CD4-positive, alpha-beta T cell treated with Interleukin-4 for 4 hours (primary cell): Measurements from ENCODE around the gene NUB1.

Experiments used
- DNase-seq: peaks from one replicate; pipeline ENCODE4 v3.0.0-alpha.2; 2020

The NUB1 gene

DNA sequence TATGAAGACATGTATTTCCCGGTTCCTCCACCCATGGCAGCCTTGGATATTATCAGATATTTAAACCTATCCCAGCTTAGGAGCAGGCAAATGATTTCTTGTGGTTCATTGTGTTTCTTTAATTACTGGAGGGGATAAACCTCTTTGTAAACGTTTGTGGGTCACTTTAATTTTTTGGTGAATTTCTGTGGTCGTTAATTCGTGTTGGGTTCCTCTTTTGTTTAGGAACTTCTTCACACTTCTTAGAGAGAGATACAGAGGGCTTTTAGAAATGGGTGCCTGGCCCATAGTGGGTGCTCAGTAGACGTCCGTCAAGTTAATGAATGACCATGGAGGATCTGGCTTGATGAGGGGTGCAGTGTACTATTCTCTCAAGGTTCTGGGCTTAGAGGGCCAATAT is 27.2 kb upstream of the NUB1 start:
- no peak for DNase-seq

DNA sequence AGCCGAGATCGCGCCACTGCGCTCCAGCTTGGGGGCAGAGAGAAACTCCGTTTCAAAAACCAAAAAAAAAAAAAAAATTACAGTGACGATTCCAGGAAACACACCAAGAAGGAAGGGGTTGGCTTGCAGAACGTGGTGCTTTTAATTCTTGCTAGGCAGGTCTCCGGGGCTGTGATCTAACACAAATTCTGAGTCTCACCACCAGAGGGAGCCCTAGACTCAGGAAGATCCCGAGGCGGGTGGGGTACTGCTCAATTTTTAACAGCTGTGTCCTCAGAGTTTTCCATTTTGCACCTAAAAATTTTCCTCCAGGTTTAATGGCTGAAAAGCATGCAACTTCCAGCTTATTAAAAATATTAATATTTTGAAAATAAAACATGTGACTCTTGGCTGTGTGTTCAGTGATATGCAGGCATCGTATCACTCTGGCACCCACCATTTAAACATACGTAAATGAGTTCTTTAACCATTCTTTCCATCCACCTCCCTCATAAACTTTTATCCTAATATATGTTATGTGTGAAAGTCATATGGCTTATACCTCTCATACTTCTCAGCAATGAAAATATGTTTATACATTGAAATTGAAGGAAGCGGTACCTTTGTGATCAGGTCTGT is 26.5 kb upstream of the NUB1 start:
- peak; percentile 81 for DNase-seq

DNA sequence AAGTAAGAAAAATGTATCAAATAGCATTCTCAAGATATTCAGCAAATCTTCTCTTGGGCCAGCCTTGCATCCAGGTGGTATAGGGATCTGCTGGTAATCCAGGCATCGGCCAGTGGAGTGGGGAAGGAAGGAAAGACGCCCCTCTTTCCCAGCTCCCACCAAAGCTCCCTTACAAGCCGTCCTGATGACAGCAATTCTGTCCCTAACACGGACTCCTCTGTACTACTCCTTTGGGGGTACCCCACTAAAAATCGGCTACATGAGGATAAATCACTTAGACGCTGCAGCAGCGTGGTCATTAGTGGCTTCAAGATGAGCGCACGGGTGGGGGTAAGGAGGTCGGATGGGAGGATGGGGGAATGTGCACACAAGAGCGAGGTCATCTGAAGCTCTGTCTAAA is 24.7 kb upstream of the NUB1 start:
- DNase-seq, result no peak

DNA sequence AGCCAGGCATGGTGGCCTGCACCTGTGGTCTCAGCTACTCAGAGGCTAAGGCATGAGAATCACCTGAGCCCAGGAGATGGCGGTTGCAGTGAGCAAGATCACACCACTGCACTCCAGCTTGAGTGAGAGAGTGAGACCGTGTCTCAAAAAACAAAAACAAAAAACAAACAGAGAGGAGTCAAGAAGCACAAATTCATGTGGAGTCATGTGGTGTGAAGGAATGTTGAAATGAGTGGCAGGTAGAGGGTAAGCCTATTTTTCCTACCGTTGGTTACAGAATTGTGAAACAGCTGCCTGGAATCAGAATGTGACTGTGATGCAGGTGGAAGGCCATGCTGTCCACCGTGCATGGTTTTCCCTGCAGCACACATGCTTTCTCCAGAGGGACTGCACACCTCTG is 23.7 kb upstream of the NUB1 start:
- DNase-seq, result no peak

DNA sequence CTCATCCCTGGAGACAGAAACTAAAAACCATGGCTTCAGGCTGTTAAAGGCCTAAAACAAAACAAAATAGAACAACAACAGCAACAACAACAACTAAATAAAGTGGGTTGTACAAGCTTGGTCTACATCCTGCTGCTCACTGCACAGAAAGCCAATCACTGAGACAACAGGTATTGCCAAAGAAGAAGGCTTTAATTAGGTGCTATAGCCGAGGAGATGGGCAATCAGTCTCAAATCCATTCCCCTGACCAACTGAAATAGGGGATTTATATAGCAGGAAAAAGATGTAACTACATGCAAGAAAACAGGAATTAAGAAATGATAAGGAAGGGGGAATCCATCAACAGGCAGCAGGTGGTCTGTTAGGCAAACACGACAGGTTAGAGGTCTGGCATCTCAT is 22.4 kb upstream of the NUB1 start:
- no peak for DNase-seq

DNA sequence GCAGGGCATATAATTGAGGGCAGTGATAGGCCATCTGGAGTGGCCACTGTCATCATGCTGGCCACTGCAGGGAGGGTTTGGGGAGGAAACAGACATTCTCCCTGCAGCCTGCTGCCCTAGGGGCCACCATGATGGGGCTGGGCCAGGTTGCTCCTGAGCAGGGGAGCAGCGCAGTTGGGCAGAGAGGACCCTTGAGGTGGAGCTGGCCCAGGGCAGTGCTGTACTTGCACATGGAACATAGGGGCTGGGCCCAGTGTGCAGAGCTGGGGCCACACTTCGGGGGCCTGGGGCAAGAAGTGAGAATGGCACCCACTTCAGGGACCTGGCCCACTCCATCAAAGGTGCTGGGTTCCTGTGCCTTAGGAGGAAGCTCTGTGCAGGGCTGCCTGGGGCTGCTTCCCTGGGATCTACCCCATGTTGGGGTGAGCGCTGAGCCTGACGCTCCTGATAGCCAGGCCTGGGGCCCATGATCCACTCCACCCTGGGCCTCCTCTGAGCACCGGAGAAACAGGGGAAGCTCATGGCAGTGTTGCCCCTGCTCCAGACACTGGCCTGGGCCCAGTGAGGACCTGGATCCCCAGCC is 21.3 kb upstream of the NUB1 start:
- DNase-seq, result no peak

DNA sequence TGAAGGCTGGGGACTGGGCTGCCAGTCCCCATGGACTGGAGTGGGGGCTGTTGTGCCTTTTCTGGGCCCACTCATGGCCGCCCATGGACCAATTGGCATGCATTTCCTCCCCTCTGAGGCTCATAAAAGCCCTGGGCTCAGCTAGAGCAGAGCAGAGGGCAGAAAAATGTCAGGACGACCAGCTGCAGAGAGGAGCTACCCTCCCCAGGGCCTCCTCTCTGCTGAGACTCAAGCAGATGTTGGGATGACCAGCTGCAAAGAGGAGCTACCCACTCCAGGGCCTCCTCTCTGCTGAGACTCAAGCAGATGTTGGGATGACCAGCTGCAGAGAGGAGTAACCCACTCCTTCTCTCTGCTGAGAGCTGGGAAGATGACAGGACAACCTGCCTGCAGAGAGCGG is 20.3 kb upstream of the NUB1 start:
- no peak for DNase-seq

DNA sequence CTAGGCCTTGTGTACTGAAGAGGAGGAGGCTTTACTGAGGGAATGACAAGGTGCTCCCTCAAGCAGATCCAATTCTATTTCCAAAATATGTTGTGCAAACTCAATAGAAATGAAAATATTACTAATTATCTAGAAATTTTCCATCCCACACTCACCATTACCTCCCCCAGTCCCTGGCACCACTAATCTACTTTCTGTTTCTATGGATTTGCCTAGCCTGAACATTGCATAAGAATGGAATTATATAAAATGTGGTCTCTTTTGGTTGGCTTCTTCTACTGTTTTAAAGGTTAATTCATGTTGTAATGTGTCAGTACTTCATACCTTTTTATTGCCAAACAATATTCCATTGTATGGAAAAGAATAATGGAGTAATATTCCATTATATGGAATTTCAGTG is 18.7 kb upstream of the NUB1 start:
- DNase-seq, result no peak

DNA sequence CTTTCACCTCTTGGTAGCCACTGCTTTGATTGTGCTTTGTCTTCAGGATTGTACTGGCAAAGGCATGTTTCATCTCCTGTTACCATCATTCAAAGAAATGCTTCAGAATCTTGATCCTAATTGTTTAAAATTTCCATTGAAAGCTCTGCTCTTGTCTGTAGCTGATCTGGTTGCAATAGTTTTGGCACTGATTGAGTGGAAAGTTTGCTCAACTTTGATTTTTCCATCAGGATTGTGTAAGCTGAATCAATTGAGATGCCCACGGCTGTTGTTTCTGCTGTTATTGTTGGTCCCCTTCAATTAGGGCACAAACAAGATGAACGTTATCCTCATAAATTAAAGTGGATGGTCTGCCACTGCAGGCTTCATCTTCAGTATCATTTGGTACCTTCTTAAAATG is 14.6 kb upstream of the NUB1 start:
- DNase-seq, result no peak

DNA sequence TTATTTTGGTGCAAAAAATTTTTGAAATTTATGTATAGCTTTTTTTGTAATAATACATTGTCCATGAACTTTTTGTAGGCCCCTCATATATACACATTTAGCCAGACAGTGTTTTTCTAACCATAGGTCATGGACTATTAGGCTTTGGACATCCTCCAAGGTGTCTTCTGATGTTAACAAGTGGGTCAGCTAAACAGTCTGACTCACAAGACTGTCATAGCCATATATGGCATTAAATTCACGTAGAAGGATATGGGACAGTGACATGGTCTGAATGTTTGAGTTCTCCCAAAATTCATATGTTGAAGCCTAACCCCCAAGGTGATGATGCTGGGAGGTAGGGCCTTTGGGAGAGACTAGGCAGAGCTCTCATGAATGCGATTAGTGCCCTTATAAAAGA is 14.0 kb upstream of the NUB1 start:
- DNase-seq, result no peak

DNA sequence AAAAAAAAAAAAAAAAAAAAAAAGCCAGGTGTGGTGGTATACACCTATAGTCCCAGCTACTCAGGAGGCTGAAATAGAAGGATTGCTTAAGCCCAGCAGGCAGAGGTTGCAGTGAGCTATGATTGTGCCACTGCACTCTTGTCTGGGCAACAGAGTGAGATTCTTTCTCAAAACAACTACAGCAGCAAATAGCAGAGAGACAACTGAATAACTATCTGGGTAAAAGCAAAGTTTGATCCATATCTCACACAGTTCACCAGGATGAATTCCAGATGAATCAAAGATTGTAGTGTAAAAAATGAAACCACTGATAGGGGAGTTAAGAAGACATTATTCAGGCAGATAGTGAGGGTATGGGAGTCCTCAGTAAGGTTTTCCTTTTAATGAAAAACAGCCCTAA is 11.4 kb upstream of the NUB1 start:
- no peak for DNase-seq

DNA sequence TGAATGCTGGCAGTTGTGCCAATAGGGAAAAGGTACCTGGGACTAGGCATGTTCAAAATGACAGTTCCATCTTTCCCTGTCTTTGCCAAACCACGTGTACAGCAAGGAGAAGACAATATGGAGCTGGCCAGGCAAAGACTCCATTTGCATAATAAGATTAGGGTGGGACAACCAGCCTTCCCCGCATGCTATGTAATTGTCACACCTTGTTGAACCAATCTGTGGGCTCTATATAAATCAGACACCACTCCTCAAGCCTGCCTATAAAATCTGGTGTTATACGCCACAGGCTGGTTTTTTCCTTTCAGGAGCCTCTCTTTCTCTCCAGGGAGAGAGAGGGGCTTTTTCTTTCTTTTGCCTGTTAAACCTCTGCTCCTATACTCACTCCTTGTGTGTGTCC is 11.0 kb upstream of the NUB1 start:
- no peak for DNase-seq

DNA sequence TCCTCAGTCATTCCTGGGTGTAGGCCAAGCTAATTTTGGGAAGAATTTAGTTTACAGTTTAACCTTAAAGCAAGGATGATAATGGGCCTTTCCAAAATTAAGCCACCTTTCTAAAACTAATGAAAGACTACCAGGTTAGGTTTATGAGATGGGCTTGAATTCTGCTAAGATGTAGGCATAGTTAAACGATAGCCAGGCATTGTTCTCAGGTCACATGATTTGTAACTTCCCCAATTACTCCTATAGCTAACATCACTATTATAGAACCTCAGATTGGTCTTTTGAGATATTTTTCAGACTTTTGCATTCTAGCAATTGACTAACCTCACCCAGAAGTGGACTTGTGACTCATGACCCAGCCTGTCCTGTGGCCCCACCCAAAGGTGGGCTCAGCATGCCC is 7.0 kb upstream of the NUB1 start:
- DNase-seq, result no peak

DNA sequence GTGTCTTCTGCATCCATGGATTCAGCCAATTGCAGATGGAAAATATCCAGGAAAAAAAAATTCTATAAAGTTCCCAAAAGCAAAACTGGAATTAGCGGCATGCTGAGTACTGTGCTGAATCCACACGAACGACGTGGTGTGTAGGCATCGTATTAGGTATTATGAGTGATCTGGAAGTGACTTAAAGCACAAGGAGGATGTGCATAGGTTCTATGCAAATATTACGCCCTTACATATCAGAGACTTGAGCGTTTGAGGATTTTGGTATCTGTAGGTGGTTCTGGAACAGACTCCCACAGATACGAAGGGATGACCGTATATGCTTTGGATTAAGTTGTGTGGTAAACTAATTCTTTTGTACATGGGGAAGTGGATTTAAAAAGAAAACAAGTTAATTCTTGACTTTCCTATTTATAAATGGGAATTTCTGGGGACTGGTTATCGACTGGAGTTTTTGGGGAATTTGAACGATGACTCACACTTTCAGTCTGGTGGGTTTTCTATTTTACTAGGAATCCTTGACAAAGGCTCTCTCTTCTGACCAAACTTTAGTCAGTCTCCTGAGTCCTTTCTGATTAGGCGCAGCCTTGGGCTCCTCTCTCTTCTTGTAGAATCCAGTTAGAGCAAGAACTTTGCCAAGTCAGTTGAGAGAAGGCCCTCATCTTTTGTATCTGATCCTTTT is 5.4 kb upstream of the NUB1 start:
- DNase-seq, result no peak

DNA sequence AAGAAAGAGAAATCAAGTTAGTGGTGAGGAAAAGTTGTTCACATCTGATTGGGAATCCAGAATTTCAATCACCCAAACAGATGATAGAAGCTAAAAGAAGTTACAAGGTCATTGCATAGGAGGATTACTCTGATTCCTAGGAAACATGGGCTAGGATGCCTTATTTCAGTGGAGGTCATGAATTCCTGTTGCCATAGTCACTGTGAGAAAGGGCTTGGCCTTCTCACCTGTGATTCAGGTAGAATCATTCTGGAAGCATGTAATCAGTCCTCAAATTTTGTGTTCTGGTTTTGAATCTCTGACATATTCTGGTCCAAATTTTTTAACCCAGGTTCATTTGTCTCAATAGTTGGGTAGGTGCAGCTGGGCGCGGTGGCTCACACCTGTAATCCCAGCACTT is 4.3 kb upstream of the NUB1 start:
- DNase-seq, result no peak

DNA sequence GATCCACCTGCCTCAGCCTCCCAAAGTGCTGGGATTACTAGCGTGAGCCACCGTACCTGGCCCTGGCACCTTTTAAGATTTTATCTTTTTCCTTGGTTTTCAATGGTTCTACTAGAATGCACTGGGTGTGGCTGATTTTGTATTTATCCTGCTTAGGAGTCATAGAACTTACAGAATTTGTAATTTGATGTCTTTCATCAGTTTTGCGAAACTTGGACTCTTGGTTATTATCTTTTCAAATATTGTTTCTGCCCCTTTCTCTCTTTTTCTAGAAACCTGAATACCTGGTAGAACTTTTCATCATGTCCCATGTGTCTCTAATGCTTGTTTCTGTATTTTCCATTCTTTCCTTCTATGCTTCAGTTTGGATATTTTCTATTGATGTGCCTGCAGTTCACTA is 2.8 kb upstream of the NUB1 start:
- no peak for DNase-seq

DNA sequence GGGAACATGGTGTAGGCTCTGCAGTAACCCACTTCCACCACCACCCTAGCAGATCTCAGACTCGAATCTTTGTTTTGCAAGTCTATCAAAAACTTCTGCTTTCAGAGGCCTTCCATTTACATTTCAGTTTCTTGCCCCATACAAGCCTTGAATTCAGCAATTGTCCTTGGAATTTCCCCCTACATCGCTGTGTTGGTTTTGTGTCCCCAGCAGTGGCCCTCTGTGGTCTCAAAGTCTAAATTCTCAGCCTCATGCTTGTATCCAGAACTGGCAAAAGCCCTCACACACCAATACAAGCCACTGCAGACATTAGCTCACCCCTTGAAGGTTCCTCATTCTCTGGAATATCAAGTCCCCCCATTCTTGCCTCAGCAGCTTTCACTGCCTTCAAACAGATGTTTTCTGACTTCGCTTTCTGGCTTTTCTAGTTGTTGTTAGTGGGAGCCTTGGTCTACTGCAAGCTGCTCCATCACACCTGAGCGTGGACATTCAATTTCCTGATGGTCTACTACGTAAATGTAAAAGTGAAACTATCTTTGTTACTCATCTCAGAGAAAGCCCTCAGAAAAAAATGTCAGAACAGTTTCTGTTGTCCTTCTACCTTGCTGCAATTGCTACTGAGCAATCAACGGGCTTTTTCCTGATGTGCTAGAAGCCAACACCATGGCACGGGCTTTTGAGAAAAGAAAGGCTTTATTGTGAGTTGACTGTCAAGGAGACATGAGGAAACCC is 1.8 kb upstream of the NUB1 start:
- peak; percentile 25 for DNase-seq

DNA sequence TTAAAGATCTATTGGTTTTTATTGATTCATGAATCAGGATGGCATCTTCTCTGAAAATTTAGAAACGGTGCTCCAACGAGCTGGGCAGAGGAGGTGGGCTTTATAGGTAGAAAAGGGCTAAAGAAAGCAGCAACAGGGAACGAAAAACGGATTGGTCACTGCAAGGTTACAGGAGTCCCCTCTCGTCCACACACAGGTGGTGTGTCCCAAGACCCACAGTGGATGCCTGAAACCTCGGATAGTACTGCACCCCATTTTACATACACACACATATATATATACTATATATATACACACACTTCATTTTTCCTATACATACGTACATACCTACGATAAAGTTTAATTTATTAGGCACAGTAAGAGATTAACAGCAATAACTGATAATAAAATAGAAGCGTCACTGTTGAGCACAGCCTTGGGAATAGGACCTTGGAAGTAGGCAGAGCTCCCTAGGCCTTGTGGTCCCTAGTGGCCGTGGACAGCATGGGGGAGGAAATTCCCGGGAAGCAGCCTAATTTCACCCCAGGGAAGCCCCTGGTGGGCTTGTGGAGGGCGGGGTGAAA is 737 bp upstream of the NUB1 start:
- no peak for DNase-seq

DNA sequence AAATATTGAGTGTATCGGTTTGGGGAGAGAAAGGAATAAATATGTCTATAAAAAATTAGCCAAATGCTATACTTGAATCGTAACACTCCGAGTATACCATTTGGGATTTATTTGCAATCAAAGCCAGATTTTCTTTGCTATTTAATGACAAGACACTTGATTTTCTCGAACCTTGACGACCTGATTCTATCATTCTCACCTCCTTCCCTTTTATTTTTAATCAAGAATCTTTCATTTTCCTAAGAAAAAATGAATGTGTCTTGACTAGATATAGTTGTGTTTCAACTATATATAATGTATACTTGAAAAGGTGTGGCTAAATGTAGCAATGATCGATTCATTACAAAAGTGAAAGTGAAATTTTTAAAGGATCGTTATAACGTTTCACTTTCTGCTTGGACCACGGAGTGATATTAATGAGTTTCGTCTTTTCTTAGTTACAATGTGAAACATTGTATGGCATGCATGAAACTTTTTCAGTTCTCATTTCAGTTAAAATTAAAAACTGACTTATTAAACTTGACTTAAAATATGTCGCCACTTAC is 562 bp downstream of the NUB1 start:
- DNase-seq, result peak; percentile 56

DNA sequence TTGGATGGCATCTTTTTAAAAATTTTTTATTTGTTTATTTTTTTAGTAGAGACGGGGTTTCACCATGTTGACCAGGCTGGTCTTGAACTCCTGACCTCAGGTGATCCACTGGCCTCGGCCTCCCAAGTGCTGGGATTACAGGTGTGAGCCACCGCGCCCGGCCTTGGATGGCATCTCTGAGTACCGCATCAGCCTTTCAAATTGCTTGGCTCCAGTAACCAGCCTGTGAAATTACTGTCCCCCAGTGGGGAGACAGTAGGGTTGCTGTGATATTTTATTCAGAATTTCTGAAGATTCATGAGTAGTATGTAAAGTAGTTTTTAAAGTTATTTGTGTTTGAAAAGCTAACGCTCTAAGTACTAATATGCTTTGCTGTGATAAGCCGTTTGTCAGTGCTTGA is 1.2 kb downstream of the NUB1 start:
- no peak for DNase-seq

DNA sequence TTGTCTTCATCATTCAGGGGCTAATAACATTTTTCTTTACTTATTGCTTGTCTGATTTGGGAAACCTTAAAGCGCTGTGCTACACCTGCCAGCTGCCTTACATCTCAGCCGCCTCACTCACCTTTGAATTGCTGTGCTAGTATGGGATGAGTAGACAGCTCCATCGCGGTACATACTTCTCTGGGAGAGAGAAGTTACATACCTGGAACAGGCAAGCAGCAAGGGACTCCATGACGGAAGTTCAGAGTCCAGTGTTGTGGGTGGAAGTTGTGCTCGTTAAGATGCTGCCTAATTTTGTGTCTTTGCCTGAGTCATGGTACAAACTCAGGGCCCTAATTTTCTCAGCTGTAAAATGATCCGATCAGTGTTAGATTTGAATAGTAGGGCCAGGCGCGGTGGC is 1.9 kb downstream of the NUB1 start:
- DNase-seq, result no peak

DNA sequence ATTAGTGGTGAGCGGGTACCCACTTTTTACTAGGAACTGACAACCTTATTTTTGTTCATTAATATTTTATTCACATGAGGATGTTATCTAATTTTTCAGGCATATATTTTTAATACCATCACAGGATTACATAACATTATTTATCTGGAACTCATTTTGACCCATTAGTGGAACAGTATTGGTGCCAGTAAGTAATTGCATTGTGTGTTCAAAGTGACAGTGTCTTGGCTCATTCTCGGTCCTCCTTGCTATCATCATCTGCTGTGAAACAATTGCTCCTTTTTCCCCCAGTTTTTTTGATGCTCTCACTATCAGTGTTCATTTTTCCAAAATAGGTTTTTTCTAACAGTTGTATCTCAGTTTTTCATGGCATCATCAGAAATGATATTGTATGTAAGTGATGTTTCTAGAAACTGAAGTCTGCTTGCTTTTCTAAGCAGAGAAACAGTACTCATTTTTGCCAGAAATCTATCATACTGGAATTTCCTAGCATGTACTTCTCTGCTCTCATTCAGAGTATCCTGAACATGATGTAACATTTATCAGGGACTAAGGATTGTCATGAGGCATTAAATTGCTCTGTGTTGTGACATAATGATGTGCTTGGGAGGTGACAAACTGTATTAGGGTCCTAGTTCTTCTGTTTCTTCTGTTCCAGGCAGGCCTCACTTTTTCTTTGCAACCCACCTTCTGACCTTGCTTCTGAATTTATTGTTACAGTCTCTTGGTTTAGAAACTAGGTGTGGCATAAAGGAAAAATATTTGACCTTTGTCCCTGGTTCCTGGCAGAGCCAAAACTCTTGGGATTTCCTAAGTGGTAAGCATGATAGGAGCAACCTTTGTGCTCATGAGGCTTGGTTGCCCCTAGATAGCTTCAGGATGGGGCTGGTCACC is 4.2 kb downstream of the NUB1 start:
- no peak for DNase-seq

DNA sequence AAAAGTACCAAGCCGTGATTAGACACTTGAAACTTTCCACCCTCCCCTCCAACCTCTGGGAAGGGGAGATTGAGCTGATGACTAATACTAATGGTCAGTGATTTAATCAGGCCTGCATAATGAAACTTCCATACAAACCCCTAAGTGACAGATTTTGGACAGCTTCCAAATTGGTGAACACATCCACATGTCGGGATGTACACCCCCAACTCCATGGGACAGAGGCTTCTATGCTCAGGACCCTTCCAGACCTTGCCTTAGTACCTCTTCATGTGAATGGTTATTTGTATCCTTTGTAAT is 4.8 kb downstream of the NUB1 start:
- DNase-seq, result no peak
